ENCODE measurements around the gene RPTN. TPM values are rescaled to one million over a fixed set of nuclear protein-coding genes. Genes with fewer than 3 reads are reported as not detected.

Gene RPTN
- total RNA-seq, 1 donor from 2014 or later, result not detected

GRCh38 chr1:152190589-152190988, 31.6 kb upstream of the RPTN start:
- no peak for TF ChIP-seq CTCF (conservative IDR thresholded peaks at IDR 0.05)
- Mint-ChIP-seq H3K9me3 (peaks cover 15% of the 10 kb centered on the region), H3K4me1 (no peaks in the 10 kb centered on the region), H3K36me3 (ENCODE audit: low read depth) (no peaks in the 10 kb centered on the region), H3K27ac (ENCODE audit: unreplicated experiment) (no peak overlapping the region), H3K27me3 (ENCODE audit: low read depth) (peaks cover 2% of the 10 kb centered on the region), H3K4me3 (no peak overlapping the region)
- no peak for DNase-seq (ENCODE audit: low read depth, low spot score)

- Mint-ChIP-seq H3K27ac (ENCODE audit: unreplicated experiment) (no peak overlapping the region), H3K9me3 (peaks cover 15% of the 10 kb centered on the region), H3K4me1 (no peaks in the 10 kb centered on the region), H3K27me3 (ENCODE audit: low read depth) (peaks cover 2% of the 10 kb centered on the region), H3K36me3 (ENCODE audit: low read depth) (no peaks in the 10 kb centered on the region), H3K4me3 (no peak overlapping the region)
- no peak for DNase-seq (ENCODE audit: low read depth, low spot score)
- peak; percentile 66 for TF ChIP-seq CTCF (conservative IDR thresholded peaks at IDR 0.05)
Observed at GRCh38 chr1:152189657-152190442, 30.8 kb upstream of the RPTN start.

GRCh38 chr1:152188673-152189591, 29.9 kb upstream of the RPTN start:
- Mint-ChIP-seq H3K4me3 (no peak overlapping the region), H3K27me3 (ENCODE audit: low read depth) (peaks cover 2% of the 10 kb centered on the region), H3K4me1 (no peaks in the 10 kb centered on the region), H3K27ac (ENCODE audit: unreplicated experiment) (no peak overlapping the region), H3K9me3 (peaks cover 15% of the 10 kb centered on the region), H3K36me3 (ENCODE audit: low read depth) (no peaks in the 10 kb centered on the region)
- peak; percentile 46 for TF ChIP-seq CTCF (conservative IDR thresholded peaks at IDR 0.05)
- no peak for DNase-seq (ENCODE audit: low read depth, low spot score)

- Mint-ChIP-seq H3K27ac (ENCODE audit: unreplicated experiment) (no peak overlapping the region), H3K36me3 (ENCODE audit: low read depth) (no peaks in the 10 kb centered on the region), H3K4me1 (no peaks in the 10 kb centered on the region), H3K27me3 (ENCODE audit: low read depth) (peaks cover 2% of the 10 kb centered on the region), H3K9me3 (peaks cover 12% of the 10 kb centered on the region), H3K4me3 (no peak overlapping the region)
- no peak for DNase-seq (ENCODE audit: low read depth, low spot score)
- no peak for TF ChIP-seq CTCF (conservative IDR thresholded peaks at IDR 0.05)
Observed at GRCh38 chr1:152186556-152187285, 27.7 kb upstream of the RPTN start.
